GM13977 (cell line): Measurements from ENCODE around the gene ATP6AP1.

Source experiments
- DNase-seq: peaks from one replicate; pipeline ENCODE4 v3.0.0; 2012; ENCODE audit warnings: low spot score
- CTCF ChIP-seq: IDR thresholded peaks from 2 replicates; pipeline ENCODE4 v1.5.1; 2012; ENCODE audit warnings: mild to moderate bottlenecking, control low read depth; ENCODE audit not compliant: insufficient read depth; ENCODE audit errors: extremely low read depth, missing control alignments
- in situ Hi-C: fragments of 300-500 bp; cut with MboI; formaldehyde crosslinking; loops from one replicate; pipeline ENCODE4 v1.12.0; 2022; ENCODE audit warnings: low sequenced_read_pairs, low pct_unique_long_range_greater_than_20kb, mixed read lengths, inconsistent platforms; ENCODE audit not compliant: unreplicated experiment

The ATP6AP1 gene

DNA sequence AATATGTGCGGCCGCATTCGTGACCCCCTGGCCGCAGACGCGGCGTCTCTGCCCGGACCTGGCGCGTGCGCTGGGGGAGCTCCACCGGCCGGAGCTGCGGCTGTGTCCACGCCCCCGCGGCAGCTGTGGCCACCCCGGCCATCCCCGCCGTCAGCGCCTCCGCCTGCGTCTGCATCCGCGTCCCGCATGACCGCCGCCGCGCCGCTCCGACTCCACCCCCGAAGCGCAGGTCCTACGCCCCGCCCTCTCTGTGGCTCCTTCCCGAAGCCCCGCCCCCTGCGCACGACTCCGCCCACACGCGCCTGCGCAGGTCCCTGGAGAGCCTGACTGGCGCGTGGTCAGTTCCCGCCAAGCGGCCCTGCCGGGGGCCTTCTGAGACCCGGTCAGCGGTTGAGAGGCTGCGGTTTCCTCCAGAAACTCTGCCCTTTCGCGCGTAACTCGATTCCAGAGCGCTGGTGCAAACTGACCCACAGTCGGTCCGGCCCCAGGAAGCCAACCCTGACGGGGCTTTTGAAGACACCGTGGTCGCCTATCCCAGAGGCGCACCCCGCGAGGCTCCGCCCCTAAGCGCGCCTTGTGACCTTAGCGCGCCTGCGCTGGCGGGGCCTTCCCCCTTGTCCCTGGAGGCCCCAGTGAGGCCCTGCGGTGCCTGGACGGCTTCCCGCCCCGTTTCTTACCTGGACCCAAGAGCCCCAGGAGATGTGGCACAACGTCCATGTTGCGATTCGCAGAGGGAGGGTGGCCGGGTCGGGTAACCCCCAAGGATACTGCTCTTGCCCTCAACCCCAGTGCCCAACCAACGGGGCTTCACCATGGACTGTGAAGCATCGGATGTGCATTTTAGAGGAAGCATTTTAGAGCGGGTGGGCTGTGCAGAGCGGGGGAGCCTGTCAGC is 50.5 kb downstream of the ATP6AP1 start, which contains the start of gene LAGE3:
Gene LAGE3, minus strand, starts transcription at position 554 of the 895 bp plus-strand sequence. Its CDS starts 366 bp downstream, at position 188.
- peak; percentile 94 for DNase-seq
- no peak for TF ChIP-seq CTCF
- in situ Hi-C loops = no loop called here

- no peak for DNase-seq
- no peak for TF ChIP-seq CTCF
- in situ Hi-C loops = no loop called here
These were observed 52.7 kb downstream of the ATP6AP1 start for GRCh38 chrX:154481195-154481594.

- in situ Hi-C loops = no loop called here
- DNase-seq = no peak
- no peak for TF ChIP-seq CTCF
These were observed 53.6 kb downstream of the ATP6AP1 start for GRCh38 chrX:154481911-154482601.

DNA sequence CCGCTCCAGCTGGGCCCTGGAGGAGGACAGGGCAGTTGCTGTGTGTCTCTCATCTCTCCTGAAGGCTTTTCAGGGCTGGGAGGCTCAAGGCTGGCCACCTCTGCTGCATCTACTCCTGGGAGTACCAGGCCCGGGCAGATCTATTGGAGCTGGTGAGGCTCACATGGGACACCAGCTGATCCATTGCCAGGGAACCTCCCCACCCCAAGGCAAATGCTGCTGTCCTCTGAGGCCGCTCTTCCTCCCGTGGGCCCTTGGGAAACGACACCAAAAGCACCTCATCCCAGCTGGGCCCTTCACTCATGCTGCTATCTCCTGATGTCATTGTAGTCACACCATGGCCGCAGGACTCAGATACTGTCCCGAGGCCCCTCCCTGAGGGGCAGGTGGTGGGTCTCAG is 54.3 kb downstream of the ATP6AP1 start:
- TF ChIP-seq CTCF = no peak
- DNase-seq = no peak
- in situ Hi-C loops = no loop called here

- DNase-seq = no peak
- TF ChIP-seq CTCF = no peak
- in situ Hi-C loops = no loop called here
These were observed 54.8 kb downstream of the ATP6AP1 start for GRCh38 chrX:154483325-154483724.

GRCh38 chrX:154484255-154485149 is 56.0 kb downstream of the ATP6AP1 start:
- in situ Hi-C loops = no loop called here
- TF ChIP-seq CTCF = no peak
- no peak for DNase-seq
